ENCODE results near the gene RGS17.
"Not testable (repeated sequence)": the region's sequence is repeated elsewhere in the genome, so short reads cannot be mapped to it uniquely, and the experiment has no call there.

DNA sequence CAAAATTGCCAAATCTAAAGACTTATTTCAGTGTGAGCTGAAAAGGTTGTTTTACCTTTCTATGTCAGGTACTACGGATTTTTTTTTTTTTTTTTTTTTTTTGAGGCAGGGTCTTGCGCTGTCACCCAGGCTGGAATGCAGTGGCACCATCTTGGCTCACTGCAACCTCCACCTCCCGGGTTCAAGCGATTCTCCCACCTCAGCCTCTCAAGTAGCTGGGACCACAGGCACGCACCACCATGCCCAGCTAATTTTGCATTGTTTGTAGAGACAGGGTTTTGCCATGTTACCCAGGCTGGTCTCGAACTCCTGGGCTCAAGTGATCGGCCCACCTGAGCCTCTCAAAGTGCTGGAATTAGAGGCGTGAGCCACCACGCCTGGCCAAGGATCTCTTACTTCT is 130.3 kb downstream of the RGS17 start:
- not testable (repeated sequence) for TF ChIP-seq YY1 (tag by site-specific recombination; IDR thresholded peaks at IDR 0.05); BCL11B (tag by site-specific recombination; IDR thresholded peaks at IDR 0.05; ENCODE audit: low read depth); ZNF521 (tag by site-specific recombination; IDR thresholded peaks at IDR 0.05)
